KG1 (cell line): ENCODE results near the gene CCL8.
"Not testable (repeated sequence)": the region's sequence is repeated elsewhere in the genome, so short reads cannot be mapped to it uniquely, and the experiment has no call there.

Experiments used
- DNase-seq: peaks from one replicate; lab custom pipeline; 2025; lab: John Stamatoyannopoulos, UW

Gene CCL8

DNA sequence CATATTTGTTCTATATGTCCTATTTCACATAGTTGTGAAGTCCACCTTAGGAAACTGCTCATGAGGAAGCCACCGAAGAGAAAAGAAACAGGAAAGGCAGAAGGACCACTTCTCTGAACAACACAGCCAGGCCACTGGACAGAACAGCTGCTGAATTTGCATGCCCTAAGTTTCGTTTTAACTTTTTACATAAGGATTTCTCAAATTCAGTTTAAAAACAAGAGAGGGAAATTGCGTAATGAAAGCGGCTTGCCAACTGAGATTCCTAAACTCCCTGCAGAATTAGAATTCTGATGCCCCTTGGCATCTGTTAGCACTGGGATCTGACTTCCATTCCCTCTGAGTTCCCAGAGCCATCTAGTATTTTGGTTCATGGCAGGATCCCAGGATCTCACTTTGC is 5.0 kb upstream of the CCL8 start:
- DNase-seq = no peak

DNA sequence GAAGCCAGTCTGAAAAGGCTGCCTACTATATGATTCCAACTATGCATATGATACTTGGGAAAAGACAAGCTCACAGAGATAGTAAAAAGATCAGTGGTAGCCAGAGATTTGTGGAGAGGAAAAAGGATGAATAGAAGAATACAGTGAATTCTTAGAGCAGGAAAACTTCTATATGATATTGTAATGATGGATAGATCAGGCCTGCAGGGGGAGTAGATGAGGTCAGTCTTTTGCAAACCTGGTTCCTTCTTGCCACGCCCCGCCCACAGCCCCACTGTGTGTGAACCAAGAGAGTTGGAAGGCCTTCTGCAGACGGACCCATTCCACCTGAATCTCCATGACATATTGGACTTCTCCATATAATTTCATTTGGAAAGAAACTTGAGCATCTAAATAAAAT is 761 bp upstream of the CCL8 start:
- DNase-seq = no peak

DNA sequence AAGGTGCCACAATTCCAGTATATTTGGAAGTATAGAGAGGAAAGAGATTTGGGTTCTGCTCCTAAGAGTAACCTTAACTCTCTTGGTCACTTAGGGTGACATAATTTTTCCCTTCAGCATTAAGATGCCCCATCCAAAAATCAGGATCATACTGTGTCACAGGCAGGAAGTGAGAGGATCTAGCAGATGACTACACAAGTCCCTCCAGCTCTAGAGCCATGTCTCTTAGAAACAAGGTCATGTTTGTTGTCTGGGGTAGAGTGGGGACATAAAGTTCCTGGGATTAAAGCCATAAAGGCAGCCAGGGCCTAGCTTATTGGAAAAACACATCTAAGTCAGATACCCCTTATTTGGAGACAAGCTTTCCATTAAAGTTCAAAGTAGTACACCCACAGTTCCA is 2.7 kb downstream of the CCL8 start:
- no peak for DNase-seq

DNA sequence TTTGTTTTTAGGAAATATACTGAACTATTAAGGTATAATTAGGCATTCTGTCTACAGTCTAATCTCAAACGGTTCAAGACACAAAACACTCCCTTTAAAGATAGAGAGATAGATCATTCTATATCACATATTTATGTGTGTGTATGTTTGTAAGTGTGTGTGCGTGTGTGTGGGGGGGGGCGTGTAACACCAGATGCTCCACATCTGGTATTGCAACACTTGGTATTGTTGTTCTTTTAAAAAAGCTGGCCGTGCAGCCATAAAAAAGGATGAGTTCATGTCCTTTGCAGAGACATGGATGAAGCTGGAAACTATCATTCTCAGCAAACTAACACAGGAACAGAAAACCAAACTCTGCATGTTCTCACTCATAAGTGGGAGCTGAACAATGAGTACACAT is 8.3 kb downstream of the CCL8 start:
- DNase-seq = not testable (repeated sequence)

DNA sequence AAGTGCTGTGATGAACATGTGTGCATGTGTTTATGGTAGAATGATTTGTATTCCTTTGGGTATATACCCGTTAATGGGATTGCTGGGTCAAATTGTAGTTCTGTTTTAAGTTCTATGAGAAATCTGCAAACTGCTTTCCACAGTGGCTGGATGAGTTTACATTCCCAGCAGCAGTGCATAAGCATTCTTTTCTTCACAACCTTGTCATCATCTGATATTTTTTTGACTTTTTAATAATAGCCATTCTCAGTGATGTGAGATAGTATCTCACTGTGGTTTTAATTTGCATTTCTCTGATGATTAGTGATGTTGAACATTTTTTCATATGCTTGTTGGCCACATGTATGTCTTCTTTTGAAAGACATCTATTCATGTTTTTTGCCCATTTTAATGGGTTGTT is 18.5 kb downstream of the CCL8 start:
- no peak for DNase-seq

DNA sequence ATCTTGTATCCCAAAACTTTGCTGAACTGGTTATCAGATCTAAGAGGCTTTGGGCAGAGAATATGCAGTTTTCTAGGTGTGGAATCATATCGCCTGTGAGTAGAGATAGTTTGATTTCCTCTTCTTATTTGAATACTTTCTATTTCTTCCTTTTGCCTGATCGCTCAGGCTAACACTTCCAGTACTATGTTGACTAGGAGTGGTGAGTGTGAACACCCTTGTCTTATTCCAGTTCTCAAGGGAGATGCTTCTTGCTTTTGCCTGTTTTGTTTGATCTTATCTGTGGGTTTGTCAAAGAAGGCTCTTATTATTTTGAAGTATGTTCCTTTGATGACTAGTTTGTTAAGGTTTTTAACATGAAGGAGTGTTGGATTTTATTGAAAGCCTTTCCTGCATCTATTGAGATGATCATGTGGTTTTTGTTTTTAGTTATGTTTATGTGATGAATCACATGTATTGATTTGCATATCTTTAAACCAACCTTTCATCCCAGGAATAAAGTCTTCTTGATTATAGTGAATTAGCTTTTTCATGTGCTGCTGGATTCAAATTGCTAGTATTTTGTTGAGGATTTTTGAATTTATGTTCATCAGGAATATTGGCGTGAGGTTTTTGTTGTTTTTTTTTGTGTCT is 20.0 kb downstream of the CCL8 start:
- no peak for DNase-seq

DNA sequence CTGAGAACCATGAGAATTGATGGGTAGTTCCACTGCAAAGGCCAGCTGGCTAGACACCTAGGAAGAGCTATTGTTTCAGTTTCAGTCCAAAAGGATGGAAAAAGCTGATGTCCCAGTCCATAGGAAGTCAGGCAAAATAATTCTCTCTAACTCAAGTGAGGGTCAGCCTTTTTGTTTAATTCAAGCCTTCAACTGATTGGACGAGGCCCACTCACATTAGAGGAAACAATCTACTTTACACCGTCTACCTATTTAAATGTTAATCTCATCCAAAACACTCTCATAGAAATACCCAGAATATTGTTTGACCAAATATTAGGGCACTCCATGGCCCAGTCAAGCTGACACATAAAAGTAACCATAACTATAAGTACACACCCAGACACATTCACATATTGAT is 22.7 kb downstream of the CCL8 start:
- DNase-seq = no peak

DNA sequence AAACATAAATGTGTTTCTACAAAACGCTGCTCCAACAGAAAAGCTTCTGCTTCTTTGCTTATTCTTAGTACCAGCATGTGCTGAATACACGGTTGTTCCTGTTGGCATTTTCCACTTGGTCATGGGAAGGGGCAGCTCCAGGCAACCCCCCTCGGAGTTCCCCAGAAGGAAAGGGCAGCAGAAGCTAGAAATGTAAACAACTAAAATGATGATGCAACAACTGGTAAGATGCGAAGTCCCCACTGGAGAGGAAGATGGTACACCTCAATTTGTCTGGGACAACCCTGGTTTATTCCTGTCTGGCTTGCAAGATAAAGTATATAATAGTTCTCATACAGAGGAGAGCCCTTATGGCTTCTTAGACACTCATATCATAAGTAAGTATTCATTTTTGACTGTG is 27.8 kb downstream of the CCL8 start:
- no peak for DNase-seq

DNA sequence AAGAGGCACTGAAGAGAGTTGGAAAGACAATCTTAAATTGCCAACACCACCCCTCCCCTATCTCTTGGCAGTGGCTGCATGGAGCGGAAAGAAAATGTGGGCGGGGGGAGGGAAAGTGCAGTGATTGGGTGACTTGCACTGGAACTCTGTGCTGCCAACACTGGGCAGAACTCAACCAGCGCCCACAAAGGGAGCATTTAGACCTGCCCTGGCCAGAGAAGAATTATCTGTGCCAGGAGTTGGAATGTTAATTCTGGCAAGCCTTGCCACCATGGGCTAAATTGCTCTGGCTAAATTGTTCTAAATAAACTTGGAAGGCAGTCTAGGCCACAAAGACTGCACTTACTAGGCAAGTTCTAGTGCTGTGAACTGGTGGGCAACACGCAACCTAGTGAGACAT is 30.5 kb downstream of the CCL8 start:
- DNase-seq = no peak

DNA sequence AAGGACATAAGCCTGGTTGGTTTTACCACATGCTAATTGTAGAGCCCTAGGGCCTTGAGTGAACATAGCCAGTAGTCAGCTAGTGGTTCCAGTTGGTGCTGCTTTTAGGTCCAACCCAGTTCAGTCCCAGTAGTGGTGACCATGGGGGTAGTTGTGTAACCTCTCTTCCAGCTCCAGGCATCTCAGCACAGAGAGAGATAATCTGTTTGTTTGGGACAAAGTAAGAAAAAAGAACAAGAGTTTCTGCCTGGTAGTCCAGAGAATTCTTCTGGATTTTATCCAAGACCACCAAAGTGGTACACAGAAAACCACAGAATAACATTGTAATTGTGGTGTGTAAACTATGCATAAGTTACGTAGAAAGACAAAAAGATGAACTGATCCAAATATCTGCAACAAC is 31.9 kb downstream of the CCL8 start:
- no peak for DNase-seq

DNA sequence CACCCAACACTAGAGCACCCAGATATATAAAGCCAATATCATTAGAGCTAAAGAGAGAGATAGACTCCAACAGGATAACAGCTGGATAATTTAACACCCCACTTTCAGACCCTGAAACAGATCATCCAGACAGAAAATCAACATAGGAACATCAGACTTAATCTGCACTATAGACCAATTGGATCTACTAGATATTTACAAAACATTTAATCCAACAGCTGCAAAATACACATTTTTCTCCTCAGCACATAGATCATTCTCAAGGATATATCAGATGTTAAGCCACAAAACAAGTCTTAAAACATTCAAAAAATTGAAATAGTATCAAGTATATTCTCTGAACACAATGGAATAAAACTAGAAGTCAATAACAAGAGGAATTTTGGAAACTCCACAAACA is 33.0 kb downstream of the CCL8 start:
- no peak for DNase-seq

DNA sequence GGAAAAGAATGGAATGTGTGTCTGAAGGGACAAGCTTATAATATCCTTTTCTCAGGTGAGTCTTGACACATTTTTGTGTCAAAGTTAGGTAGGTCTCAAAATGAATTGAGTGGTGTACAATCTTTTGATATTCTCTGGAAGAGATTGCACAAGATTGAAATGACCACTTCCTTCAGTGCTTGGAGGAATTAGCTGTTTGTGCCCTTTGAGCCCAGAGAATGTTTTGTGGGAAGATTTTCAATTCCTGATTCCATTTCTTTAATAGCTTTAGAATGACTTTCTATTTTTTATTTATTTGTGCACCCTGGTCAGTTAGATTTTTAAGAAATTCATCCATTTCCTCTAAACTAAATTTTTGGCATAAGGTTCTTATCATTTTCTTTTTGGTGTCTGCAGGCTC is 35.4 kb downstream of the CCL8 start:
- DNase-seq = no peak

DNA sequence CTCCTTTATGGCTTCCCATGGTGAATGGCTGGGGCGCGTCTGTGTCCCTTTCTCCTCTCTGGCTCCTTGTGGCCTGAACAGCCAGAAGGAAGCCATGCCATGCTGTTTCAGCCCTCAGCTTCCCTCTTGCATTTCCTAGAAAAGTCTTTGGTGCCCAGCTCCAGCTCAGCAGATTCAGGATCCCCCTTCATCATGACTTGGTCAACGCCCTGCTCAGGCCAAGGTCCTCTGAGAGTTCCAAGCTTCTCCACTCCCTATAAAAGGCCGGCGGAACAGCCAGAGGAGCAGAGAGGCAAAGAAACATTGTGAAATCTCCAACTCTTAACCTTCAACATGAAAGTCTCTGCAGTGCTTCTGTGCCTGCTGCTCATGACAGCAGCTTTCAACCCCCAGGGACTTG is 37.0 kb downstream of the CCL8 start, which contains the start of gene CCL13:
TSS of gene CCL13 (plus strand) at position 287 of the 400 bp plus-strand sequence. CDS start at position 334, 47 bp downstream.
- no peak for DNase-seq

DNA sequence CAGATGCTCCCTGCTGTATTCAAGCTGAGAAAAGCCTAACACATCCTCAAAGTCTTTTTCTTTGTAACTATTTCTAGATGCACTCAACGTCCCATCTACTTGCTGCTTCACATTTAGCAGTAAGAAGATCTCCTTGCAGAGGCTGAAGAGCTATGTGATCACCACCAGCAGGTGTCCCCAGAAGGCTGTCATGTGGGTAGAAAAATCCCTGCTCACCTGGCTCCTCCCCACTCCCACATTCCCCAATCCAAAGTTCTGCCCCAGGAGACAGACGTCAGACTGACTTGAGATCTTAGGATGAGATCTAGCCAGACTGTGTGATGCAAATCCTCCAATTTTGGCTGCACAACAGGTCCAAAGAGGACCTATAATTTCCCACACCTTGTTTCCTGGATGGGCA is 38.2 kb downstream of the CCL8 start:
- DNase-seq = no peak

DNA sequence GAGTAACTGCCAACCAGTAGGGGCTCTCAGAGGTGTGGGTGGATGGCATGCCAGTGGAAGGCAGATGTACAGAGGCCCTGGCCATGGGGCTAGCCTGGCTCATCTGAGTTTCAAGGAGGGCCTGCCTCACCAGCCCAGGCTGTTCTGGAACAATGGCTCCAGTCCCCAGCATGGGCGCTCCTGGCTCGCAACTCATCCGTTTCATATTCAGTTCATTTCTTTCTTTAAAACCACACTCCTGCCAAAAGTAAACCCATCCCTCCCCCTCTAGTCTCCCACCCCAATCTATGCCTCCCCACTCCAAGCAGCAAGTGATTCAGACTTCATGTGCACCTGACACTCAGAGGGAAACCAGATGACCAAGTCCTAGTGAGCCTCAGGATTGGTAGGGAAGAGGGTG is 39.4 kb downstream of the CCL8 start:
- DNase-seq = no peak

DNA sequence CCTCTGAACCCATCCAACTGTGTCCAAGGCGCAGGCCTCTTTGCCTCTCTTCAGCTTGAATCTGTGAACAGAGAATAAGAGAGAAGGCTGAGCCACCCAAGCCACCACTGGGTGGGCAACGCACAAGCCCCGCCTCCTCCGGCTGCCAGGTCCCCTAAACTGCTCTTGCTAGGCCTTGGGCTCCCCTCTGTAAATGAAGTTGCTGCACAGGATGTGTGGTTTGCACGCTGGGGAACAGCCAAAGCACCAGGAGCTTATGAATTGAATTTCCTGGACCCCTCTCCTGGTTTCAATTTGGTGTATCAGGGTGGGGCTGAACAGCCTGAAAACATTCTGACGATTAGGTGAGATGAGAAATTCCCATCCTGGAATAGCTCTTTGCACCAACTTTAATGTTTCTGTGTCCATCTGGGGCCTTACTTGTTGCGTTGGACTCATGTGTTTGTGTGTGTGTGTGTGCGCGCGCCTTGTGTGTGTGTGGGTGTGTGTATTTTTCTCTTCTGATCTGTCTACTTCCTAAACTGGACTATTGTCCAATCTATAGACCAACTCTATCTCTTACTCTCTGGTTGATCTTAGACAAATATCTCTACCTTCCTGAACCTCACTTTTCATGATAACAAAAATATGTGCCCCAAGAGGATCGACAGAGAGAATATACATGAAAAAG is 41.5 kb downstream of the CCL8 start:
- DNase-seq = no peak

DNA sequence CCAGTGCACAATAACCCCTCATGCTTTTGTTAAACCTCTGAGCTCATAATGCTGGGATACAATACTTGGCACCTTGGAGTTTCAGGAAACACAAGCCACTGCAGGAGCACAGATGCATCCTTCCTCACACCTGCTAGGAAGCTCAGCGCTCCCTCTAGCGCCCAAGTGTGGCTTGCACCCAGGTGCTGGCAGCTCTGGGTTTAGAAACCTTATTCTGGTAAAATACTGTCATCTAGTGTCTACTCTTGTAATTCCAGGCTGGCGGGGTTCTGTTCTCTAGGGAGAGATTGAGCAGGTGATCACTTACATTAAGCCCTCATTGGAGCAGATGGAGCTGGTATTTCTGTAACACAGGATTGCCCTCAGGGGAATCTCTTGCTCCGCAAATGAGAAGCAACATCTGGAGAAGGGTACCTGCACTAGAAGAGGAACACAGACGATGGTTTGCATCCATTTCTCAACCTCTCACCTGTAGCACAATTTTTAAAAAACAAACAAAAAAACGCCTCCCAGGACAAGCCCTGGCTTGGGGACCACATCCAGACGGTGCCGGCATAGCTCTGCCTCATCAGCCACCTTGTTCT is 42.3 kb downstream of the CCL8 start:
- peak; percentile 82 for DNase-seq

DNA sequence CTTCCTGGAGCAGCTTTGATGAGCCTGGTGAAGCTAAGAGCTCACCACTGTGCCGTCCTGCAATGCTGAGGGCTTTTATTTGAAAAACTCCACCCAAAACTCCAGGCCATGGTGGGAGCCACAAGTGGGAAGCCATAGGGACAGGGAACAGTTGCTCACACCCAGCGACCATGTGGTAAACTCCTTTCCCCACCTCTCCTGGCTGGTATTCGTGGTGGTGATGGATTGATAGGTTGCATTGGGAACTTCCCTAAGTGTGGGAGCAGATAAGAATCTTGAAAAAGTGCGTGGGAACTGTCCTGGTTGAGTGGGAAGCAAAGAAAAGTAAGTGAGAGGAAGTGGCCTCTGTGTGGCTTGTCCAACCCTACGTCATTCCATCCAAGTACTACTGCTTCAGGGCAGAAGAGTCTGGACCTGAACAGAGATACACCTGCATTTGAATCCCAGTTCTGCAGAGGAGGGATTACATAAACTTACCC is 44.0 kb downstream of the CCL8 start, which contains the start of gene CCL1:
TSS of gene CCL1 (minus strand) at position 51 of the 479 bp plus-strand sequence. CDS start 72 bp downstream, outside the sequence.
- no peak for DNase-seq

DNA sequence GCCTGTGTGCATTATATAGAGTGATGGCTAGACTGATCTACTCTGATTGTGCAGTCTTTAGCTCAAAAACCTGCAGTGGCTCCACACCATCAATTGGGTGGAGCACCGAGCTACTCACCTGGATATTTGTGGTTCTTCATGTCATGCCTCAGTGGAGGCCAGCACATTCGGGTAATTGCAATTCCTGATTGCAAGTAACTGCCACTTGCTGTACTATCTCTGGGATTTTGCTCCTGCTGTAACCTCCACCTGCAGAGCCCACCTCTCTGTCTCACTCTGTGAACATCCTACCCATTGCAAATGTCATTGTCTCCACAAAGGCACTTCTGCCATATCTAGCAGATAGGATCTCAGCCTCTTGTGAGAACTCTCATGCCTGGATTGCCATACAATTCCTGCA is 45.5 kb downstream of the CCL8 start:
- DNase-seq = no peak

DNA sequence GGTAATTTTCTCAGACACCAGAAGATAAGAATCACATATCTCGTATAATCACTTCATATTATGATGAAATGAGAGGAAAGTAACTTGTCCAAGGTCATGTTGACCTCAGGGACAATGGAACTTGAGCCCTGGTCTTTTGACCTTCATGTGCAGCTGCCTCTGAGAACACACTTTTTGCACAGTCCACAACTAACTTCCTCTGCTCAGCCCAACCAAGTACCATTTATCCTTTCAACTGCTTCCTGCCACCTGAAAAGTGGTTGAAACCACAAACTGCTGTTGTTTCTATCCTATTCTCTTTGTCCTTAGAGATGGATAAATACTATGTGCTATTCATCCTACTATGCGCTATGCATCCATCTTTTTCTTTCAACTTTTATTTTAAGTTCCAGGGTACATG is 46.1 kb downstream of the CCL8 start:
- DNase-seq = peak; percentile 26

DNA sequence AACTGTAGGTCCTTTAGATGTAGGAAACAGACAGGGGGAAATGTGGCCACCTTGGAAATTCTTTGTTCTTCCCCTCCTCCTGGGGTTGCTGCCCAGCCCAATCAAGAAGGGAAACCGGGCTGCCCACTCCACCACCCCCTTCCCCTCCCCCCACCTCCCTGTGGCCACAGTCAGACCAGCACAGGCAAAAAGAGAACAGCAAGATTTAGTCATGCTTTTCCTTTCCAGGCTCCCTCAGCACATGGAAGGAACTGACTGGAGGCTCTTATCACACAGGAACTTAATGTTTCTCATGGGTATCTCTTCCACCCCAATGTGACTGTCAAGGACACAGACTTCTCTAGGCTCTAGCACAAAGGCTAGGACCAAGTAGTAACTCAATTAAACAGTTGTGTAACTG is 46.8 kb downstream of the CCL8 start:
- no peak for DNase-seq

DNA sequence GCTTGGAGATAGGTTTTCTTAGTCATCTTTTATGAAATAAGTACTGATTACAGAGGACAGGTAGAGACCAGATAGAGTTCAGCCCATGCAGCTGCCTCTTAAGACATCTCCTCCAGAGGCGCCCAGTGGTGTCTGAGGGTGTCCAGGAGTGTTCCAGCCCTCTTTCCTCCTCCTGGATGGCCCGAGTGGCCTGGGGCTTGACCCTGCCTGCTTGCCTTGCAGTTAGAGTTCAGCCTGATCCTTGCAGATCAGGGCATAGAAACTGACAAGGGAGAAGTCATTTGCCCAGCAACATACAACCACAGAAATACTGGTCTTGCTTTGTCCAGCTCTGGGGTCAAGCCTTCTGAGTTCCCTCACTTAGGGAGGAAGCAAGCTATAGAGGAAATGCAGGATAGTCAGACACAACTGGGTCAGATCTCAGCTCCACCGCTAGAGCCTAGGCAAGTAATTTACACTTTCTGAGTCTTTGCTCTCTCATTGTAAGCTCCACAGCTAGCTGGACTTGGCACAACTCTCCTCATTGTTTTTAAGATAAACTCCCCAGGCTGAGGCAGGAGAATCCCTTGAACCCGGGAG is 47.4 kb downstream of the CCL8 start:
- DNase-seq = no peak
